Keratinocyte (primary cell): Measurements from ENCODE around the gene PTPN4. TPM values are rescaled to one million over a fixed set of nuclear protein-coding genes. Genes with fewer than 3 reads are reported as not detected.

Experiments used
- DNase-seq: peaks from one replicate; pipeline ENCODE4 v3.0.0-alpha.2; 2011; ENCODE audit warnings: low read depth, missing footprints, low spot score
- FAIRE-seq: peaks from 2 replicates; lab custom pipeline; 2011; peaks lifted over from hg19 to GRCh38; lab: Jason Lieb, UNC
- H2AFZ ChIP-seq: 2 replicates; pipeline ENCODE4 v1.6.0; 2012; ENCODE audit warnings: low read length, control low read depth, inconsistent platforms; ENCODE audit not compliant: control insufficient read depth
- H3K27ac ChIP-seq: 2 replicates; pipeline ENCODE4 v1.5.1; 2011; ENCODE audit warnings: low read length; ENCODE audit not compliant: control insufficient read depth, insufficient read depth
- H3K27me3 ChIP-seq: 3 replicates; pipeline ENCODE4 v1.6.0; 2011; ENCODE audit warnings: low read length; ENCODE audit not compliant: control insufficient read depth, insufficient read depth; ENCODE audit errors: extremely low read depth
- H3K36me3 ChIP-seq, 2 experiments: 2 replicates in 1 of 2; 3 replicates in 1 of 2; pipeline ENCODE4 v1.5.1; 2011; ENCODE audit warnings: low read length in 2 of 2, mild to moderate bottlenecking in 1 of 2; ENCODE audit not compliant: control insufficient read depth in 2 of 2, insufficient read depth in 2 of 2; ENCODE audit errors: extremely low read depth in 1 of 2
- H3K4me1 ChIP-seq: 3 replicates; pipeline ENCODE4 v1.5.1; 2011; ENCODE audit warnings: low read length; ENCODE audit not compliant: control insufficient read depth, insufficient read depth; ENCODE audit errors: extremely low read depth
- H3K4me2 ChIP-seq: 3 replicates; pipeline ENCODE4 v1.6.0; 2011; ENCODE audit warnings: low read depth, low read length; ENCODE audit not compliant: control insufficient read depth, insufficient read depth; ENCODE audit errors: extremely low read depth
- H3K4me3 ChIP-seq, 3 experiments: fragments of 200-600 bp in 1 of 3; sonication (generic) in 1 of 3; 2 replicates in 2 of 3; 3 replicates in 1 of 3; pipeline ENCODE4 v1.5.1; 2011 to 2016; ENCODE audit warnings: low read length in 3 of 3, mild to moderate bottlenecking in 3 of 3, control low read depth in 2 of 3, inconsistent platforms in 1 of 3, low read depth in 1 of 3, mixed read lengths in 1 of 3, mixed run types in 1 of 3, moderate library complexity in 1 of 3; ENCODE audit not compliant: control insufficient read depth in 2 of 3, insufficient read depth in 2 of 3; ENCODE audit errors: extremely low read depth in 1 of 3
- H3K79me2 ChIP-seq: 2 replicates; pipeline ENCODE4 v1.6.0; 2012; ENCODE audit warnings: low read length; ENCODE audit not compliant: control insufficient read depth, insufficient read depth
- H3K9ac ChIP-seq: 3 replicates; pipeline ENCODE4 v1.6.0; 2011; ENCODE audit warnings: low read length; ENCODE audit not compliant: control insufficient read depth, insufficient read depth; ENCODE audit errors: extremely low read depth
- H3K9me1 ChIP-seq: 3 replicates; pipeline ENCODE4 v1.6.0; 2011; ENCODE audit warnings: low read length; ENCODE audit not compliant: control insufficient read depth, insufficient read depth; ENCODE audit errors: extremely low read depth
- H3K9me3 ChIP-seq: 2 replicates; pipeline ENCODE4 v1.5.1; 2012; ENCODE audit warnings: low read depth, low read length; ENCODE audit not compliant: control insufficient read depth
- H4K20me1 ChIP-seq: 3 replicates; pipeline ENCODE4 v1.6.0; 2011; ENCODE audit warnings: low read length; ENCODE audit not compliant: control insufficient read depth, insufficient read depth; ENCODE audit errors: extremely low read depth
- EZH2 ChIP-seq: IDR thresholded peaks from one replicate; pipeline ENCODE4 v1.6.1; 2012; ENCODE audit warnings: inconsistent platforms, mild to moderate bottlenecking, low read length, moderate library complexity
- dilution Hi-C: fragments of 300-500 bp; cut with MboI; formaldehyde crosslinking; loops from one replicate; pipeline ENCODE4 v1.7.0; 2020; ENCODE audit warnings: low sequenced_read_pairs; ENCODE audit not compliant: extremely low pct_ligation_motif_present
- polyA plus RNA-seq, 5 experiments: library from polyadenylated mRNA; depleted of rRNA in 3 of 5; stranded (reverse) in 3 of 5; stranded (forward) in 1 of 5; unstranded in 1 of 5; fragments of >200 nt; gene quantifications; 1 replicate in 1 of 5; 2 replicates in 3 of 5; 3 replicates in 1 of 5; pipeline versions ENCODE4 v1.2.1 to v1.2.3, GENCODE V29; 2011 to 2012; ENCODE audit warnings: missing spikeins in 2 of 5, low read depth in 1 of 5, low replicate concordance in 1 of 5
- TF ChIP-seq, protein P1 (sequence below), 3 experiments: IDR thresholded peaks in 1 of 3; conservative IDR thresholded peaks in 1 of 3; optimal IDR thresholded peaks in 1 of 3; 2 replicates in 2 of 3; 3 replicates in 1 of 3; pipeline versions ENCODE3 to v1.5.1; 2011; ENCODE audit warnings: low read length in 3 of 3, mild to moderate bottlenecking in 3 of 3, moderate library complexity in 2 of 3, control low read depth in 1 of 3, inconsistent platforms in 1 of 3; ENCODE audit not compliant: insufficient read depth in 2 of 3; ENCODE audit errors: extremely low read depth in 1 of 3

The PTPN4 gene
- polyA plus RNA-seq, 1 donor (not counting 4 experiments of a cell fraction or from before 2014, with no cell fraction given) = 20.6 TPM

DNA sequence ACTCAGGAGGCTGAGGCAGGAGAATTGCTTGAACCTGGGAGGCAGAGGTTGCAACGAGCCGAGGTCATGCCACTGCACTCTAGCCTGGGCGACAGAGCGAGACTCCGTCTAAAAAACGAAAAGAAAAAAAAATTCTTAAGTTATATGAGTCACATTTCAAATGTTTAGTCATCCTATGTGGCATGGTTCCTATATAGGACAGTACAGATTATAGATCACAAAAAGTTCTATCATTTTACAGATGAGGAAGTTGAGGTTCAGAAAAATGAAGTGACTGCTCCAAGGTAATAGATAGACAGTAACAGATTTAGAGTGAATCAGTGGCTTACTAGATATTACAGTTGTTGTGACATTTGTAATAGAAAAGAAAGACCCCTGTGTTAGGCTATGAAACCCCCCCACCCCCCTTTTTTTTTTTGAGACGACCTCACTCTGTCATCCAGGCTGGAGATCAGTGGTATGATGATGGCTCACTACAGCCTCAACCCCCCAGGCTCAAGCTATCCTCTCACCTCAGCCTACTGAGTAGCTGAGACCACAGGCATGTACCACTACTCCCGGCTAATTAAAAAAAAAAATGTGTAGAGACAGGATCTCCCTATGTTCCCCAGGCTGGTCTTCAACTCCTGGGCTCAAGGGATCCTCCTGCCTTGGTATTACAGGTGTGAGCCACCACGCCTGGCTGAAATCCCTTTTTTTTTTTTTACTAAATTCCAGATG lies 22.7 kb downstream of the PTPN4 start:
- H3K27ac ChIP-seq = no peak overlapping the region
- dilution Hi-C loops = no loop called here
- no peaks in the 10 kb centered on the region for H4K20me1 ChIP-seq
- H3K9ac ChIP-seq = no peak overlapping the region
- no peaks in the 10 kb centered on the region for H3K9me3 ChIP-seq
- no peaks in the 10 kb centered on the region for H3K9me1 ChIP-seq
- no peak overlapping the region for H2AFZ ChIP-seq
- no peaks in the 10 kb centered on the region for H3K27me3 ChIP-seq
- TF ChIP-seq, protein P1, sequence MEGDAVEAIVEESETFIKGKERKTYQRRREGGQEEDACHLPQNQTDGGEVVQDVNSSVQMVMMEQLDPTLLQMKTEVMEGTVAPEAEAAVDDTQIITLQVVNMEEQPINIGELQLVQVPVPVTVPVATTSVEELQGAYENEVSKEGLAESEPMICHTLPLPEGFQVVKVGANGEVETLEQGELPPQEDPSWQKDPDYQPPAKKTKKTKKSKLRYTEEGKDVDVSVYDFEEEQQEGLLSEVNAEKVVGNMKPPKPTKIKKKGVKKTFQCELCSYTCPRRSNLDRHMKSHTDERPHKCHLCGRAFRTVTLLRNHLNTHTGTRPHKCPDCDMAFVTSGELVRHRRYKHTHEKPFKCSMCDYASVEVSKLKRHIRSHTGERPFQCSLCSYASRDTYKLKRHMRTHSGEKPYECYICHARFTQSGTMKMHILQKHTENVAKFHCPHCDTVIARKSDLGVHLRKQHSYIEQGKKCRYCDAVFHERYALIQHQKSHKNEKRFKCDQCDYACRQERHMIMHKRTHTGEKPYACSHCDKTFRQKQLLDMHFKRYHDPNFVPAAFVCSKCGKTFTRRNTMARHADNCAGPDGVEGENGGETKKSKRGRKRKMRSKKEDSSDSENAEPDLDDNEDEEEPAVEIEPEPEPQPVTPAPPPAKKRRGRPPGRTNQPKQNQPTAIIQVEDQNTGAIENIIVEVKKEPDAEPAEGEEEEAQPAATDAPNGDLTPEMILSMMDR (optimal IDR thresholded peaks at IDR 0.05 in 1 of 3, IDR thresholded peaks at IDR 0.05 in 1 of 3, conservative IDR thresholded peaks at IDR 0.05 in 1 of 3; ENCODE audit: extremely low read depth in 1 of 3, insufficient read depth in 2 of 3, low read length in 3 of 3) = no peak
- TF ChIP-seq EZH2 = no peak
- no peaks in the 10 kb centered on the region for H3K36me3 ChIP-seq
- H3K79me2 ChIP-seq = peaks cover 27% of the 10 kb centered on the region
- FAIRE-seq (no peak), DNase-seq (no peak)
- H3K4me2 ChIP-seq = no peak overlapping the region
- H3K4me1 ChIP-seq = no peaks in the 10 kb centered on the region
- H3K4me3 ChIP-seq = no peak overlapping the region

DNA sequence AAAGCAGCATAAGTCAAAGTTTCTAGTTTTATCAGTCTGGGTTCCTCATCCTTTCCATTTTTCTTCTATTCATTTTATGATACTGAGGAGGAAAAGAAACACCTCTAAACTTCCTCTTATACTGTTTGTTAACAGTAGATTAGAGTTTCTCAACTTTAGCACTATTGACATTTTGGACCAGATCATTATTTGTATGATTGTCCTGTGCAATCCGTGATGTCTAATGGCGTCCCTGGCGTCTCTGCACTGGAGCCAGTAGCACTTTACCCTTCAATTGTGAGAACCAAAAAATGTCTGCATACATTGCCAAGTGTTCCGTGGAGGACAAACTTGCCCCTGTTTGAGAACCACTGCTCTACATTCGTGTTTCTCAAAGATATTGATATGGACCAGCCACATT lies 25.2 kb downstream of the PTPN4 start:
- Histone ChIP-seq H2AFZ (no peak overlapping the region), H3K4me2 (no peak overlapping the region), H3K4me1 (no peaks in the 10 kb centered on the region), H3K79me2 (peaks cover 32% of the 10 kb centered on the region), H3K9me3 (no peaks in the 10 kb centered on the region), H3K36me3 (no peaks in the 10 kb centered on the region), H3K27ac (no peak overlapping the region), H3K4me3 (no peak overlapping the region), H3K27me3 (no peaks in the 10 kb centered on the region), H3K9ac (no peak overlapping the region), H3K9me1 (no peaks in the 10 kb centered on the region), H4K20me1 (no peaks in the 10 kb centered on the region)
- FAIRE-seq (no peak), DNase-seq (no peak)
- no peak for TF ChIP-seq EZH2
- TF ChIP-seq, protein P1 (optimal IDR thresholded peaks at IDR 0.05 in 1 of 3, IDR thresholded peaks at IDR 0.05 in 1 of 3, conservative IDR thresholded peaks at IDR 0.05 in 1 of 3; ENCODE audit: extremely low read depth in 1 of 3, insufficient read depth in 2 of 3, low read length in 3 of 3) = no peak
- dilution Hi-C loops = no loop called here
